Measurements from ENCODE around the gene VWF. TPM values are rescaled to one million over a fixed set of nuclear protein-coding genes. Genes with fewer than 3 reads are reported as not detected.

The VWF gene
- total and polyA plus RNA-seq, 2 of the 4 experiments (the other 2 are of a cell fraction), result under 0.01 to 0.09 TPM

GRCh38 chr12:6104027-6104426 lies 20.4 kb downstream of the VWF start:
- Histone ChIP-seq H2BK5ac (ENCODE audit: low read depth, low read length, poor library complexity, severe bottlenecking) (no peak overlapping the region), H2AK9ac (replicated peaks; ENCODE audit: low read depth, low read length, poor library complexity) (no peak overlapping the region), H3K9me3 (ENCODE audit: control insufficient read depth, insufficient read depth, low read length) (no peaks in the 10 kb centered on the region), H3K4ac (ENCODE audit: low read depth, low read length) (no peak overlapping the region), H3K4me3 (ENCODE audit: insufficient read depth, low read depth, low read length) (no peak overlapping the region), H3K27ac (ENCODE audit: insufficient read depth, low read length) (no peak overlapping the region), H2BK120ac (ENCODE audit: low read depth, low read length) (no peak overlapping the region), H4K5ac (ENCODE audit: low read depth, low read length) (no peak overlapping the region), H3K4me2 (ENCODE audit: low read depth, low read length) (no peak overlapping the region), H3K4me1 (ENCODE audit: control insufficient read depth, insufficient read depth, low read length) (peaks cover 3% of the 10 kb centered on the region; the same call in 1 of the 2 replicates), H3K27me3 (ENCODE audit: control insufficient read depth, insufficient read depth, low read length) (no peaks in the 10 kb centered on the region), H4K8ac (ENCODE audit: low read depth in 2 of 2, low read length in 2 of 2) (no peak overlapping the region), H4K20me1 (ENCODE audit: insufficient read depth, low read length) (no peaks in the 10 kb centered on the region), H3K9ac (ENCODE audit: low read depth, low read length) (no peak overlapping the region), H3K23ac (ENCODE audit: low read depth, low read length) (no peak overlapping the region), H3K9me1 (ENCODE audit: insufficient read depth, low read length) (no peaks in the 10 kb centered on the region), H4K91ac (ENCODE audit: insufficient read depth, low read depth, low read length) (no peak overlapping the region), H3K79me1 (ENCODE audit: low read depth in 1 of 2, low read length in 2 of 2) (no peaks in the 10 kb centered on the region), H2AK5ac (ENCODE audit: low read depth, low read length) (no peak overlapping the region), H2BK20ac (ENCODE audit: low read depth, low read length) (no peak overlapping the region), H3K36me3 (ENCODE audit: control insufficient read depth, insufficient read depth, low read length) (no peaks in the 10 kb centered on the region), H2BK15ac (ENCODE audit: low read depth, low read length) (no peak overlapping the region), H3K14ac (replicated peaks; ENCODE audit: low read depth, low read length) (no peak overlapping the region), H3K56ac (ENCODE audit: extremely low read depth, insufficient read depth, low read length) (no peak overlapping the region), H2AFZ (replicated peaks; ENCODE audit: low read length, poor library complexity) (no peak overlapping the region), H3K18ac (ENCODE audit: low read depth, low read length) (no peak overlapping the region)
- DNase-seq (no peak), ATAC-seq (ENCODE audit: low read depth) (peak; percentile 35; the same call in 1 of the 2 replicates)
- TF ChIP-seq, protein P1, sequence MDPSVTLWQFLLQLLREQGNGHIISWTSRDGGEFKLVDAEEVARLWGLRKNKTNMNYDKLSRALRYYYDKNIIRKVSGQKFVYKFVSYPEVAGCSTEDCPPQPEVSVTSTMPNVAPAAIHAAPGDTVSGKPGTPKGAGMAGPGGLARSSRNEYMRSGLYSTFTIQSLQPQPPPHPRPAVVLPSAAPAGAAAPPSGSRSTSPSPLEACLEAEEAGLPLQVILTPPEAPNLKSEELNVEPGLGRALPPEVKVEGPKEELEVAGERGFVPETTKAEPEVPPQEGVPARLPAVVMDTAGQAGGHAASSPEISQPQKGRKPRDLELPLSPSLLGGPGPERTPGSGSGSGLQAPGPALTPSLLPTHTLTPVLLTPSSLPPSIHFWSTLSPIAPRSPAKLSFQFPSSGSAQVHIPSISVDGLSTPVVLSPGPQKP (IDR thresholded peaks at IDR 0.05; ENCODE audit: borderline replicate concordance, low read depth, low read length), result no peak
- TF ChIP-seq CHD1 (IDR thresholded peaks at IDR 0.05; ENCODE audit: low read depth, low read length) (no peak), MXI1 (IDR thresholded peaks at IDR 0.05; ENCODE audit: borderline replicate concordance, low read depth, low read length) (no peak), FOS (IDR thresholded peaks at IDR 0.05; ENCODE audit: low read depth, low read length) (no peak), NFE2L2 (IDR thresholded peaks at IDR 0.05; ENCODE audit: low read depth, low read length) (no peak), RAD21 (IDR thresholded peaks at IDR 0.05; ENCODE audit: low read length) (no peak), MAZ (IDR thresholded peaks at IDR 0.05; ENCODE audit: borderline replicate concordance, low read depth, low read length) (no peak), CEBPB (IDR thresholded peaks at IDR 0.05; ENCODE audit: low read depth, low read length) (no peak), RFX5 (IDR thresholded peaks at IDR 0.05; ENCODE audit: low read depth, low read length) (no peak), POLR2A (IDR thresholded peaks at IDR 0.05; ENCODE audit: low read depth, low read length) (no peak), RCOR1 (IDR thresholded peaks at IDR 0.05; ENCODE audit: insufficient replicate concordance, low read length) (no peak), SMC3 (IDR thresholded peaks at IDR 0.05; ENCODE audit: low read depth, low read length) (no peak), BHLHE40 (IDR thresholded peaks at IDR 0.05; ENCODE audit: low read depth, low read length) (no peak), MAFK (IDR thresholded peaks at IDR 0.05; ENCODE audit: low read depth, low read length) (no peak)
- TF ChIP-seq, protein P2, sequence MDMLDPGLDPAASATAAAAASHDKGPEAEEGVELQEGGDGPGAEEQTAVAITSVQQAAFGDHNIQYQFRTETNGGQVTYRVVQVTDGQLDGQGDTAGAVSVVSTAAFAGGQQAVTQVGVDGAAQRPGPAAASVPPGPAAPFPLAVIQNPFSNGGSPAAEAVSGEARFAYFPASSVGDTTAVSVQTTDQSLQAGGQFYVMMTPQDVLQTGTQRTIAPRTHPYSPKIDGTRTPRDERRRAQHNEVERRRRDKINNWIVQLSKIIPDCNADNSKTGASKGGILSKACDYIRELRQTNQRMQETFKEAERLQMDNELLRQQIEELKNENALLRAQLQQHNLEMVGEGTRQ (IDR thresholded peaks at IDR 0.05; ENCODE audit: low read depth, low read length), result no peak
- TF ChIP-seq, protein P3, sequence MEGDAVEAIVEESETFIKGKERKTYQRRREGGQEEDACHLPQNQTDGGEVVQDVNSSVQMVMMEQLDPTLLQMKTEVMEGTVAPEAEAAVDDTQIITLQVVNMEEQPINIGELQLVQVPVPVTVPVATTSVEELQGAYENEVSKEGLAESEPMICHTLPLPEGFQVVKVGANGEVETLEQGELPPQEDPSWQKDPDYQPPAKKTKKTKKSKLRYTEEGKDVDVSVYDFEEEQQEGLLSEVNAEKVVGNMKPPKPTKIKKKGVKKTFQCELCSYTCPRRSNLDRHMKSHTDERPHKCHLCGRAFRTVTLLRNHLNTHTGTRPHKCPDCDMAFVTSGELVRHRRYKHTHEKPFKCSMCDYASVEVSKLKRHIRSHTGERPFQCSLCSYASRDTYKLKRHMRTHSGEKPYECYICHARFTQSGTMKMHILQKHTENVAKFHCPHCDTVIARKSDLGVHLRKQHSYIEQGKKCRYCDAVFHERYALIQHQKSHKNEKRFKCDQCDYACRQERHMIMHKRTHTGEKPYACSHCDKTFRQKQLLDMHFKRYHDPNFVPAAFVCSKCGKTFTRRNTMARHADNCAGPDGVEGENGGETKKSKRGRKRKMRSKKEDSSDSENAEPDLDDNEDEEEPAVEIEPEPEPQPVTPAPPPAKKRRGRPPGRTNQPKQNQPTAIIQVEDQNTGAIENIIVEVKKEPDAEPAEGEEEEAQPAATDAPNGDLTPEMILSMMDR (conservative IDR thresholded peaks at IDR 0.05; ENCODE audit: low read depth, low read length), result no peak
- no CpG with 5 or more reads among the region's 3 CpGs for WGBS, 2 experiments (ENCODE audit: extremely low coverage in 2 of 2, insufficient read length in 1 of 2)
- intact Hi-C loops (cut with micrococcal nuclease) (no loop called here), in situ Hi-C loops (cut with MboI; ENCODE audit: low sequenced_read_pairs) (no loop called here), dilution Hi-C loops (cut with HindIII; ENCODE audit: low sequenced_read_pairs, unreplicated experiment) (no loop called here)
- CTCF ChIA-PET, result no interaction called here
- POLR2A ChIA-PET (ENCODE audit: unreplicated experiment), result no interaction called here
- no TSS peak for BruUV-seq (replicated peaks)

All from IMR-90 (cell line).